A549 (cell line): ENCODE results near the gene RNF17. TPM values are rescaled to one million over a fixed set of nuclear protein-coding genes. Genes with fewer than 3 reads are reported as not detected.

Source experiments
- ATAC-seq, 2 experiments: fragments of 200-7000 bp in 1 of 2; fragments of >200 bp in 1 of 2; cut with Nextera tagmentation in 1 of 2; cut with Tn5 transposase in 1 of 2; 3 replicates each; pipeline versions ENCODE4 v1.8.0 to v1.9.1; 2018 to 2020; ENCODE audit warnings: mild to moderate bottlenecking in 1 of 2, moderate library complexity in 1 of 2
- CTCF ChIA-PET: fragments of 300-600 bp; sonication (Branson Sonifier 250); formaldehyde crosslinking; extraction: SDS; loops from one replicate; lab custom pipeline; 2021; ENCODE audit warnings: antibody characterized with exemption, inconsistent platforms; lab: Yijun Ruan, JAX
- POLR2A ChIA-PET: fragments of 350-600 bp; formaldehyde crosslinking; extraction: SDS; loops from one replicate; lab custom pipeline; 2021; ENCODE audit warnings: antibody characterized with exemption, inconsistent platforms; lab: Yijun Ruan, JAX
- DNase-seq, 2 experiments: peaks; one replicate each; pipeline versions ENCODE4 v3.0.0 to v3.0.0-alpha.2; 2011 to 2016; ENCODE audit warnings: low read depth in 1 of 2, low spot score in 1 of 2
- FAIRE-seq: peaks from 2 replicates; lab custom pipeline; 2011; peaks lifted over from hg19 to GRCh38; lab: Jason Lieb, UNC
- H3K27ac ChIP-seq, 2 experiments: fragments of >200 bp; sonication (Bioruptor Twin); formaldehyde crosslinking; 3 replicates each; pipeline ENCODE4 v1.5.1; 2016 to 2017
- H3K4me1 ChIP-seq: fragments of >200 bp; sonication (Bioruptor Twin); formaldehyde crosslinking; 3 replicates; pipeline ENCODE4 v1.6.1; 2016
- H3K4me2 ChIP-seq: fragments of >200 bp; sonication (Bioruptor Twin); formaldehyde crosslinking; 3 replicates; pipeline ENCODE4 v1.6.1; 2016
- H3K4me3 ChIP-seq: fragments of >200 bp; sonication (Bioruptor Twin); formaldehyde crosslinking; 3 replicates; pipeline ENCODE4 v1.5.1; 2016
- H3K9me3 ChIP-seq: fragments of >200 bp; sonication (Bioruptor Twin); formaldehyde crosslinking; 3 replicates; pipeline ENCODE4 v1.6.1; 2016
- BHLHE40 ChIP-seq: IDR thresholded peaks from 2 replicates; pipeline ENCODE4 v1.6.1; 2012; ENCODE audit warnings: low read depth, low read length, inconsistent platforms
- CBX2 ChIP-seq: fragments of 200-600 bp; sonication (generic); IDR thresholded peaks from 2 replicates; pipeline ENCODE4 v1.6.1; 2016; ENCODE audit warnings: low read depth, mild to moderate bottlenecking, borderline replicate concordance
- CEBPB ChIP-seq, 2 experiments: fragments of >200 bp in 1 of 2; sonication (Bioruptor Twin) in 1 of 2; formaldehyde crosslinking in 1 of 2; IDR thresholded peaks; 2 replicates each; pipeline ENCODE4 v1.6.1; 2012 to 2016
- EHMT2 ChIP-seq: fragments of 200-600 bp; sonication (generic); IDR thresholded peaks from 2 replicates; pipeline ENCODE4 v1.6.1; 2016; ENCODE audit warnings: antibody characterized with exemption, low read depth, mild to moderate bottlenecking, moderate library complexity
- ELK1 ChIP-seq: fragments of 150-350 bp; IDR thresholded peaks from 2 replicates; pipeline ENCODE4 v1.6.1; 2014; ENCODE audit warnings: low read depth, mild to moderate bottlenecking, low read length
- ESRRA ChIP-seq: fragments of 150-350 bp; IDR thresholded peaks from 2 replicates; pipeline ENCODE4 v1.6.1; 2014; ENCODE audit warnings: mild to moderate bottlenecking, low read length, borderline replicate concordance
- FOSL2 ChIP-seq, 2 experiments: fragments of 450-650 bp in 1 of 2; fragments of >200 bp in 1 of 2; sonication (Bioruptor Twin) in 1 of 2; formaldehyde crosslinking; IDR thresholded peaks; 2 replicates each; pipeline versions ENCODE4 v1.5.0 to v1.6.1; 2016 to 2020; ENCODE audit warnings: mild to moderate bottlenecking in 1 of 2, moderate library complexity in 1 of 2
- HDAC2 ChIP-seq: fragments of 200-600 bp; sonication (generic); IDR thresholded peaks from 2 replicates; pipeline ENCODE4 v1.6.1; 2016
- HEYL ChIP-seq: fragments of 250-450 bp; sonication (Bioruptor Pico); IDR thresholded peaks from 2 replicates; pipeline ENCODE4 v1.8.0; 2021; ENCODE audit warnings: mild to moderate bottlenecking, moderate library complexity
- JUNB ChIP-seq: fragments of >200 bp; sonication (Bioruptor Twin); formaldehyde crosslinking; IDR thresholded peaks from 2 replicates; pipeline ENCODE4 v1.6.1; 2016
- KDM1A ChIP-seq: fragments of 200-600 bp; sonication (generic); IDR thresholded peaks from 2 replicates; pipeline ENCODE4 v1.6.1; 2016; ENCODE audit warnings: low read depth, mild to moderate bottlenecking
- KDM5A ChIP-seq: fragments of 200-600 bp; sonication (generic); IDR thresholded peaks from 2 replicates; pipeline ENCODE4 v1.6.1; 2016; ENCODE audit warnings: antibody characterized with exemption, mild to moderate bottlenecking
- NPAS2 ChIP-seq: fragments of 250-450 bp; sonication (Bioruptor Pico); IDR thresholded peaks from 2 replicates; pipeline ENCODE4 v1.8.0; 2022; ENCODE audit warnings: mild to moderate bottlenecking, moderate library complexity, borderline replicate concordance
- PBX3 ChIP-seq: IDR thresholded peaks from 2 replicates; pipeline ENCODE4 v1.6.1; 2012
- POLR2A ChIP-seq: IDR thresholded peaks from 2 replicates; pipeline ENCODE4 v1.6.1; 2012; ENCODE audit warnings: mild to moderate bottlenecking, low read length
- POLR2AphosphoS2 ChIP-seq: conservative IDR thresholded peaks from 2 replicates; pipeline ENCODE4 v1.6.1; 2012; ENCODE audit warnings: low read length, improper control_type of control experiment, inconsistent platforms
- RAD21 ChIP-seq, 2 experiments: fragments of >200 bp in 1 of 2; sonication (Bioruptor Twin) in 1 of 2; formaldehyde crosslinking in 1 of 2; IDR thresholded peaks in 1 of 2; conservative IDR thresholded peaks in 1 of 2; 2 replicates in 1 of 2; 3 replicates in 1 of 2; pipeline ENCODE4 v1.6.1; 2012 to 2018; ENCODE audit warnings: inconsistent platforms in 1 of 2
- RFX5 ChIP-seq: fragments of 450-650 bp; IDR thresholded peaks from 2 replicates; pipeline ENCODE4 v1.7.1; 2014; ENCODE audit warnings: antibody characterized with exemption, mild to moderate bottlenecking, moderate library complexity
- RNF2 ChIP-seq: fragments of 200-600 bp; sonication (generic); IDR thresholded peaks from 2 replicates; pipeline ENCODE4 v1.6.1; 2016; ENCODE audit warnings: low read depth, mild to moderate bottlenecking, antibody characterized with exemption, moderate library complexity, borderline replicate concordance
- TFCP2L1 ChIP-seq: fragments of 250-450 bp; sonication (Bioruptor Pico); IDR thresholded peaks from 2 replicates; pipeline ENCODE4 v1.5.0; 2021; ENCODE audit warnings: mild to moderate bottlenecking
- TP53 ChIP-seq: fragments of 250-450 bp; sonication (Bioruptor Pico); IDR thresholded peaks from 2 replicates; pipeline ENCODE4 v1.5.0; 2021; ENCODE audit warnings: mild to moderate bottlenecking, moderate library complexity
- USF2 ChIP-seq: fragments of 450-650 bp; IDR thresholded peaks from 2 replicates; pipeline ENCODE4 v1.6.1; 2014; ENCODE audit warnings: antibody characterized with exemption
- ZFP36 ChIP-seq: fragments of 450-650 bp; IDR thresholded peaks from 2 replicates; pipeline ENCODE4 v1.6.1; 2014; ENCODE audit warnings: borderline replicate concordance; ENCODE audit not compliant: partially characterized antibody
- ZNF302 ChIP-seq: fragments of 250-450 bp; sonication (Bioruptor Pico); IDR thresholded peaks from 2 replicates; pipeline ENCODE4 v1.9.0; 2021; ENCODE audit warnings: inconsistent platforms, mild to moderate bottlenecking, moderate library complexity
- ZSCAN20 ChIP-seq: fragments of 250-450 bp; sonication (Bioruptor Pico); IDR thresholded peaks from 2 replicates; pipeline ENCODE4 v1.8.0; 2022; ENCODE audit warnings: mild to moderate bottlenecking, moderate library complexity
- WGBS: methylation state at CpG from one replicate; pipeline ENCODE4 v1.1.6; 2017; ENCODE audit errors: missing lambda C conversion rate; 5-methylcytosine and 5-hydroxymethylcytosine counted together
- polyA plus RNA-seq, 4 experiments: library from polyadenylated mRNA; depleted of rRNA in 3 of 4; stranded (reverse); fragments of >200 nt; fragmentation: RNase III in 1 of 4; extraction: RNeasy Plus Mini Kit Qiagen cat#74134 plus additional on column Dnase treatment in 1 of 4; gene quantifications; 2 replicates in 3 of 4; 3 replicates in 1 of 4; pipeline ENCODE4 v1.2.3, GENCODE V29; 2011 to 2017
- TF ChIP-seq, protein P1 (sequence below): IDR thresholded peaks from 2 replicates; pipeline ENCODE4 v1.6.1; 2012
- TF ChIP-seq, protein P2 (sequence below): fragments of 250-450 bp; sonication (Bioruptor Pico); IDR thresholded peaks from 2 replicates; pipeline ENCODE4 v1.5.0; 2020; ENCODE audit warnings: low read depth, mild to moderate bottlenecking, moderate library complexity
- TF ChIP-seq, protein P3 (sequence below): IDR thresholded peaks from 2 replicates; pipeline ENCODE4 v1.6.1; 2012; ENCODE audit warnings: low read depth, borderline replicate concordance

The RNF17 gene
- polyA plus RNA-seq, 2 of the 4 experiments (the other 2 are of a cell fraction), result not detected

DNA sequence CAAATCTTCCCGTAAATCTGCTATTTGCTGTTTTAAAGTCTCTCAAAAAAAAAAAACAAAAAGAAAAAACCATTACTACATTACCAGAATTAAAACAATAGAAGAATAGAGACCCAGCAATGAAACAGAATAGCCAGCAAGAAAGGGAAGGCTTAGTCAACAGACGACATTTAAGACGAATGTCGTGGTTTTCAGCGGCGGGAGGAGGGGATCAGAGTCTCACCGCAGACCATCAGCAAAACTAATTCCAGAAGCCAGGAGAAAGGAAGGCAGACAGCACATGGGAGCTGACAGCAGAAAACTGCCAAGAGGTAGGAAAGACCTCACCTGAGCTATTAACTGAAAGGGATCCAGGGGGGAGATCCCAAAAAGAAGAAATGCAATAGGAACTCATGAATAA, 128.9 kb downstream of the RNF17 start:
- Histone ChIP-seq H3K4me2 (no peak overlapping the region), H3K4me3 (no peak overlapping the region), H3K27ac (no peak overlapping the region), H3K4me1 (no peaks in the 10 kb centered on the region), H3K9me3 (no peaks in the 10 kb centered on the region)
- ATAC-seq, result no peak
- no peak for DNase-seq
- 95% methylated on average over 7 of the region's 7 CpGs for WGBS
- POLR2A ChIA-PET, result no interaction called here
- no peak for FAIRE-seq
- TF ChIP-seq POLR2AphosphoS2, result no peak
- no peak for TF ChIP-seq FOSL2 (IDR thresholded peaks at IDR 0.05)
- no peak for TF ChIP-seq FOSL2 (CRISPR knock-in tag; IDR thresholded peaks at IDR 0.05)
- TF ChIP-seq EHMT2, result no peak
- TF ChIP-seq PBX3, result no peak
- TF ChIP-seq TP53, result no peak
- no peak for TF ChIP-seq KDM1A
- TF ChIP-seq CEBPB (IDR thresholded peaks at IDR 0.05), result no peak
- TF ChIP-seq, protein P1, sequence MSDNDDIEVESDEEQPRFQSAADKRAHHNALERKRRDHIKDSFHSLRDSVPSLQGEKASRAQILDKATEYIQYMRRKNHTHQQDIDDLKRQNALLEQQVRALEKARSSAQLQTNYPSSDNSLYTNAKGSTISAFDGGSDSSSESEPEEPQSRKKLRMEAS, result no peak
- no peak for TF ChIP-seq HEYL (CRISPR knock-in tag)
- TF ChIP-seq ELK1, result no peak
- CTCF ChIA-PET, result no interaction called here

GRCh38 chr13:24893863-24894262, 129.9 kb downstream of the RNF17 start:
- no peak for FAIRE-seq
- ChIA-PET POLR2A (interaction anchor here (0.5 kb wide), 1 partner anchor 308 kb away, joined by 3 read pairs; no protein-coding TSS in a partner anchor), CTCF (no interaction called here)
- DNase-seq, result no peak
- H3K4me1 ChIP-seq, result no peaks in the 10 kb centered on the region
- H3K4me2 ChIP-seq, result no peak overlapping the region
- TF ChIP-seq RNF2 (no peak), KDM5A (no peak), RFX5 (no peak), ESRRA (no peak), ZFP36 (no peak), CBX2 (no peak), NPAS2 (CRISPR knock-in tag) (no peak)
- TF ChIP-seq, protein P2, sequence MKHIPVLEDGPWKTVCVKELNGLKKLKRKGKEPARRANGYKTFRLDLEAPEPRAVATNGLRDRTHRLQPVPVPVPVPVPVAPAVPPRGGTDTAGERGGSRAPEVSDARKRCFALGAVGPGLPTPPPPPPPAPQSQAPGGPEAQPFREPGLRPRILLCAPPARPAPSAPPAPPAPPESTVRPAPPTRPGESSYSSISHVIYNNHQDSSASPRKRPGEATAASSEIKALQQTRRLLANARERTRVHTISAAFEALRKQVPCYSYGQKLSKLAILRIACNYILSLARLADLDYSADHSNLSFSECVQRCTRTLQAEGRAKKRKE (CRISPR knock-in tag), result no peak
- TF ChIP-seq, protein P3, sequence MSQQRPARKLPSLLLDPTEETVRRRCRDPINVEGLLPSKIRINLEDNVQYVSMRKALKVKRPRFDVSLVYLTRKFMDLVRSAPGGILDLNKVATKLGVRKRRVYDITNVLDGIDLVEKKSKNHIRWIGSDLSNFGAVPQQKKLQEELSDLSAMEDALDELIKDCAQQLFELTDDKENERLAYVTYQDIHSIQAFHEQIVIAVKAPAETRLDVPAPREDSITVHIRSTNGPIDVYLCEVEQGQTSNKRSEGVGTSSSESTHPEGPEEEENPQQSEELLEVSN, result no peak
- ATAC-seq, result no peak
- H3K27ac ChIP-seq, result no peak overlapping the region
- no peak overlapping the region for H3K4me3 ChIP-seq
- no peaks in the 10 kb centered on the region for H3K9me3 ChIP-seq
- WGBS, result 95% methylated on average over 12 of the region's 12 CpGs

- ATAC-seq, result no peak
- CTCF ChIA-PET, result no interaction called here
- Histone ChIP-seq H3K4me1 (no peaks in the 10 kb centered on the region), H3K9me3 (no peaks in the 10 kb centered on the region), H3K4me3 (no peak overlapping the region), H3K4me2 (no peak overlapping the region), H3K27ac (no peak overlapping the region)
- no peak for DNase-seq
- WGBS, result 92% methylated on average over 26 of the region's 29 CpGs
- POLR2A ChIA-PET, result no interaction called here
- no peak for FAIRE-seq
- no peak for TF ChIP-seq TFCP2L1 (CRISPR knock-in tag)
- TF ChIP-seq USF2, result no peak
- no peak for TF ChIP-seq PBX3
- no peak for TF ChIP-seq BHLHE40
- TF ChIP-seq RAD21 (conservative IDR thresholded peaks at IDR 0.05 in 1 of 2, IDR thresholded peaks at IDR 0.05 in 1 of 2), result no peak
- TF ChIP-seq, protein P1, result no peak
- TF ChIP-seq HDAC2, result no peak
- no peak for TF ChIP-seq FOSL2 (IDR thresholded peaks at IDR 0.05)
- TF ChIP-seq FOSL2 (CRISPR knock-in tag; IDR thresholded peaks at IDR 0.05), result no peak
- TF ChIP-seq POLR2A, result no peak
- TF ChIP-seq JUNB, result no peak
- TF ChIP-seq NPAS2 (CRISPR knock-in tag), result no peak
- no peak for TF ChIP-seq ZFP36
- TF ChIP-seq ZSCAN20, result no peak
- no peak for TF ChIP-seq ZNF302 (CRISPR knock-in tag)
These were observed 130.5 kb downstream of the RNF17 start for GRCh38 chr13:24894277-24894971.
